ENCODE measurements around the gene GTF3C5.

The GTF3C5 gene

DNA sequence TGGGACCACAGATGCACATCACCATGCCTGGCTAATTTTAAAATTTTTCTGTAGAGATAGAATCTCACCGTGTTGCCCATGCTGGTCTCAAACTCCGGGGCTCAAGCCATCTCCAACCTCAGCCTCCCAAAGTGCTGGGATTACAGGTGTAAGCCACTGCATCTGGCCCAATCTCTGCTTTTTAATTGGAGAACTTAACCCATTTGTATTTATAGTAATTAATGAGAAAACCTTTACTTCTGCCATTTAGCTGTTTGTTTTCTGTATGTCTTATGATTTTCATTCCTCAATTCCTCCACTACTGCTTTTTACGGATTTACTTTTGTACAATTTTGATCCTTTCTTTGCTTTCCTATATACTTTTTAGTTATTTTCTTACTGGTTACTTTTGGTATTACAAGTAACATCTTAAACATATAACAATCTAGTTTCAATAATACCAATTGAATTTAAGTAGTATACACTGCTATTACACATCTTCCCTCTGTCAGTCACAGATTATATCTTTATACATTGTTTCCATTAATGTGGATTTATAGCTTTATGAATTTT, 64.1 kb downstream of the GTF3C5 start:
- no peak for DNase-seq

GRCh38 chr9:133098104-133098754, 67.4 kb downstream of the GTF3C5 start:
- no peak for DNase-seq

GRCh38 chr9:133098871-133099270, 68.1 kb downstream of the GTF3C5 start:
- DNase-seq, result no peak

GRCh38 chr9:133099726-133100505, 69.1 kb downstream of the GTF3C5 start:
- DNase-seq, result no peak

- no peak for DNase-seq
Measured at GRCh38 chr9:133100506-133101355, 69.9 kb downstream of the GTF3C5 start.

GRCh38 chr9:133101356-133102189, 70.8 kb downstream of the GTF3C5 start:
- DNase-seq, result no peak

GRCh38 chr9:133102190-133103021, 71.6 kb downstream of the GTF3C5 start:
- no peak for DNase-seq

GRCh38 chr9:133103183-133103986, 72.6 kb downstream of the GTF3C5 start:
- DNase-seq, result no peak

DNA sequence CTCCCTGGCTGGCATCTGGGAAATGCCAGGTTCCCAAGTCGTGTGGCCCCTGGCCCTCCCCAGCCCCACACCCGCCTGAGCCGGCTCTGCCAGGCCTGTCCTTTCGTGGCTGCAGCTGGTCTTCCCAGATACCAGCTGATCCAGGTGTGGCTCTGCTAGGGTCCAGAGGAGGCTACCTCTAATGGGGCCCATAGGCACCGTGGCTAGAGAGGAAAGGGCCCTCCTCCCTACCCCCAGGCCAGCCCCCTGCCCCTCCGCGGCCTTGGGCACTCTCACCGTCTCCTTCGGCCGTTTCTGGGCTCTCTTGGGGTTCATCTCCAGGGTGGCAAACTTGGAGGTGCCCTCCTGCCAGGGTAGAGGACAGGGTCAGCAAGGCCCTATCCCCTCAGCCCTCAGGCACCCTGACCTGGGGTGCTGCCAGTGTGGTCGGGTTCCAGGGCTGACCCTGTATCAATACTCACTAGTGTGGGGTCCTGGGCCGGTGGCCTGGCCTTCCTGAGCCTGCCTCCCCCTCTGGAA, 73.2 kb downstream of the GTF3C5 start:
- no peak for DNase-seq

DNA sequence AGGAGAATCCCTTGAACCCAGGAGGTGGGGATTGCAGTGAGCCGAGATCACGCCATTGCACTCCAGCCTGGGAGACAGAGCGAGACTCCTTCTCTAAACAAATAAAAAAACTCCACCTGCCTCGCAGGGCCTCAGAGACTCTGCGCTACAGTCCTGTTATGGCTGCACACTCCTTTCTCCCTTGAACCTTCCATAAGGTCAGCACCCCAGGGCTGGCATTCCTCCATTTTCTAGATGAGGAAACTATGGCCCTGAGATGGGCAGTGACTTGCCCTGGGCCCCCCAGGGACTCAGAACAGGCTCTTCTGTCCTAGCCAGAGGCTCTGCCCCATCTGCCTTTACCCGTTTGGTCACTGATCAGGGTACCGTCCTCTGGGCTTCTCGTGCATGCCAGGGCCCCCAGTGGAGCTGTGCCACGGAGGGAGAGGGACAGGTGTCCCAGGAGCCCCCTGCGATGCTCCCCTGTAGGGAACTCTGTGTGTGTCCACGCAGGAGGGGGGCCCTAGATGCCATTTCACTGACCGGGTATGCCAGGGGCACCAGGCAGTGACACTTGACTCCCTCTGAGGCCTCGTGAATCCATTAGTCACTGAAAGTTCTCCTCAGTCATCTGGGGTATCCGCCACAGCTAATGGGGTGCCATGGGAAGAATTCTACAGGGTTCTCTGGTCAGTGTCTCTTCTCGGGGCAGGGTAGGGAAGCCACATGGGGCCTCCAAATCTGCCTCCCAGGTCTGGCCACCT, 74.1 kb downstream of the GTF3C5 start:
- no peak for DNase-seq

DNA sequence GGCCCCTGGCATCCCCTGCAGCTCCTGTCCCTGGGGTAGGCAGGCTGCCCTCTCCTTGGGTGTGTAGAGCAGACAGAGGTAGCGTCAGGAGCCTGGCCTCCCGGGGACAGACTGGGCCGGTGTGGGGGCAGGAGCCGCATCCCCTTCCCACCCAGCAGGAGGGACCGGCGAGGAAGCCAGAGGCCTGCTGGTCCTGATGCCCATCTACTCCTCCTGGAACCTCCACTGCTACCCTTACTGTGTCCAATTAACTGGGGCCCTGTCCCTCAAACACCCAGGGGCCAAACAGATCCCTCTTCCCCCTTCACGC, 74.6 kb downstream of the GTF3C5 start:
- no peak for DNase-seq

GRCh38 chr9:133106511-133107244, 75.9 kb downstream of the GTF3C5 start:
- no peak for DNase-seq

DNA sequence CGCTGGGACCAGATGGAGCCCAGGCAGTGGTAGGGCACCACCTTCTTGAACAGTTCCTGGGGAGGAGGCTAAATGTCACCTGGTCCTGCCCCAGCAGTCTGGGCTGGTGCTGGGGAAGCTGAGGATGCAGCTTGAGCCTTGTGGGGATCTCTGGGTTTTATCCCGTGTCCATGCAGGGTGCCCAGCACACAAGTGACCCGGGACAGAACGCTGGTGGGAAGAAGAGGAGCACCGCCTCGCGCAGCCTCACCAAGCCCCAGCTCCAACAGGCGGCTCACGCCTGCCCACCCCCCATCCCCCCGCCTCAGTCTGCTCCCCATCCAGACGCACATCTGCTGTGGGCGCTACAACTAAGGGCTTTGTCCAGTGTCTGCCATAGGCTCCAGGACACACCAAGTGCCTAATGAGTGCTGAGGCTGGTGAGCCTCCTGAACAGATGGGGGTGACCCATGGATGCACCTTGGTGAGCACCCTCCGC, 76.5 kb downstream of the GTF3C5 start:
- DNase-seq, result no peak

Data from GOT3 (cell line).